Naive B cell (primary cell): Measurements from ENCODE around the gene STK39. TPM values are rescaled to one million over a fixed set of nuclear protein-coding genes. Genes with fewer than 3 reads are reported as not detected.
A peak's percentile ranks its signal among the peaks of the same experiment; 100 is the strongest.

Experiments used
- ATAC-seq, 2 donors: fragments of 150-1000 bp; cut with Tn5 transposase; 2 replicates each; pipeline ENCODE4 v1.10.0; 2021; ENCODE audit warnings: low read depth in 2 of 2, mild to moderate bottlenecking in 2 of 2, moderate library complexity in 2 of 2
- DNase-seq: peaks from one replicate; pipeline ENCODE4 v3.0.0; 2022
- H3K27ac Mint-ChIP-seq, 6 donors: one replicate each; pipeline ENCODE4 v1.8.0; 2020 to 2022; ENCODE audit warnings: mild to moderate bottlenecking in 6 of 6, mixed read lengths in 6 of 6, moderate library complexity in 5 of 6, inconsistent platforms in 2 of 6
- H3K27me3 Mint-ChIP-seq, 3 donors: one replicate each; pipeline ENCODE4 v1.8.0; 2021 to 2022; ENCODE audit warnings: mixed read lengths in 3 of 3, mild to moderate bottlenecking in 1 of 3
- H3K36me3 Mint-ChIP-seq, 2 donors: one replicate each; pipeline ENCODE4 v1.8.0; 2020 to 2022; ENCODE audit warnings: mixed read lengths in 2 of 2, inconsistent platforms in 1 of 2, mild to moderate bottlenecking in 1 of 2
- H3K4me1 Mint-ChIP-seq, 3 donors: one replicate each; pipeline ENCODE4 v1.8.0; 2020 to 2022; ENCODE audit warnings: mixed read lengths in 3 of 3, inconsistent platforms in 1 of 3, mild to moderate bottlenecking in 1 of 3, moderate library complexity in 1 of 3
- H3K4me3 Mint-ChIP-seq, 8 donors: one replicate each; pipeline ENCODE4 v1.8.0; 2020 to 2022; ENCODE audit warnings: mild to moderate bottlenecking in 8 of 8, mixed read lengths in 8 of 8, moderate library complexity in 8 of 8, inconsistent platforms in 2 of 8
- H3K9me3 Mint-ChIP-seq, 7 donors: one replicate each; pipeline ENCODE4 v1.8.0; 2020 to 2022; ENCODE audit warnings: mixed read lengths in 7 of 7, mild to moderate bottlenecking in 5 of 7, inconsistent platforms in 2 of 7, moderate library complexity in 1 of 7
- polyA plus RNA-seq, 6 donors: library from polyadenylated mRNA; unstranded; fragments of 300-500 nt; fragmentation: Illumina TruSeq; gene quantifications; one replicate each; pipeline ENCODE4 v1.2.3, GENCODE V29; 2021; ENCODE audit warnings: low read depth in 6 of 6

STK39 gene
- polyA plus RNA-seq, 6 donors from 2014 or later: 1.3 to 2.9 (median 1.5) TPM

DNA sequence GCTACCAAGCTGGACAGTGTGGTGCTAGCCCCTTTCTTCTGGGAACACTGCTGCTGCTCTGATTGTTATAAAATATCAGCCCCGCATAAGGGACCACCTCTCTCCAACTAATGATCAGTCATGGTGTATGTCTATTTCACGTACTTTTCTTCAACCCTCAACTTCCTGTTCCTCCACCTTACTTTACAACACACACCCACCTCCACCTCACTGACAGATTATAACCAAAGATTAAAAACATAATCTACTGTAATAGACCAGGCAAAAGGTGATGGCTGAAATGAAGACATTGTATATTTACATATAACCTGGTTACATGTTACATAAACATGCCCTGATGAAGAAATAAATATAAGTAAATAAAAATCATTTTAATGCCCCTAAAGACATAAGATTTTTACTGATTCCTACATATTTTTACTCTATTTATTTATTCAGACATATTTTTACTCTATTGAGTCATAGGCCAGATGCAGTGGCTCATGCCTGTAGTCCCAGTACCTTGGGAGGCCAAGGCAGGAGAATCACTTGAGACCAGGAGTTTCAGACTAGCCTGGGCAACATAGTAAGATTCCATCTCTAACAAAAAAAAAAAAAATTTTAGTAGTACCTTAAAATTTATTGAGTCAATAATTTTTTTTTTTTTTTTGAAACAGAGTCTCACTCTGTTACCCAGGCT lies 12.8 kb downstream of the STK39 start:
- DNase-seq: no peak
- no peaks in the 10 kb centered on the region for H3K27me3 Mint-ChIP-seq
- H3K4me1 Mint-ChIP-seq: peaks cover 0 to 6% (median 4%) of the 10 kb centered on the region in 3 donors
- no peak for ATAC-seq
- peak overlapping the region in 1 of 6 donors; percentile 55 for H3K27ac Mint-ChIP-seq
- H3K9me3 Mint-ChIP-seq: peaks cover 0 to 3% (median 0%) of the 10 kb centered on the region in 7 donors
- H3K36me3 Mint-ChIP-seq: no peaks in the 10 kb centered on the region
- no peak overlapping the region for H3K4me3 Mint-ChIP-seq

DNA sequence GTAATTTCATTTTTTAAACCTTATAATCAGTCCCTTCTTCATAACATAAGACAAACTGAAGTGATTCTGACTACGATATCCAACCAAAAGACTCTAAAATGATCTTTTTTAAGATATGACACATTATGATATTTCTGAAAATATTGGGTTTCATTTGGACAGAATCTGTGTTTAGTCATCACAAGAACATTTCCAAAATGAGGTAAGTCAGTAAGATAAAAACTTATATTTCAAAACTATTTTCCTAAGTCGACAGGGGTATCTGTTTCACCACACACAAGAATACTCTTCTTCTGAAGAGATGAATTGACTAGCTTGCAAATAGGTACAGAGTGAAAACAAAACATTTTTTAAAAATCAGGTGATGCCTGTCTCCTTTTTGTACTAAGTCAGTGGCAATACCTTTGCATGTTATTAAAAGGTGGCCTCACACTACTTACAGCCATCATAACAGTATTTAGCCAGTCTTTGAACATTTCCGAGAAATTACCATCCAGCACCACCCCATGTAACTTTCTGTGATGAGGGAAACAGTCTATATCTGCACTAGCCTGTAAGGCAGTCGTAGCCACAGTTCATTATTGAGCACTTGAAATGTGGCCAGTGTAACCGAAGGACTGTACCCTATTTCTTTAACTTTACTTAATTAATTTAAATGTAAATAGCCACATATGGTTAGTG lies 13.5 kb downstream of the STK39 start:
- H3K36me3 Mint-ChIP-seq: no peaks in the 10 kb centered on the region
- H3K4me3 Mint-ChIP-seq: no peak overlapping the region
- DNase-seq (no peak), ATAC-seq (no peak)
- H3K27me3 Mint-ChIP-seq: no peaks in the 10 kb centered on the region
- peak overlapping the region in 1 of 6 donors; percentile 55 for H3K27ac Mint-ChIP-seq
- H3K4me1 Mint-ChIP-seq: peaks cover 0 to 6% (median 4%) of the 10 kb centered on the region in 3 donors
- H3K9me3 Mint-ChIP-seq: peaks cover 0 to 3% (median 0%) of the 10 kb centered on the region in 7 donors

DNA sequence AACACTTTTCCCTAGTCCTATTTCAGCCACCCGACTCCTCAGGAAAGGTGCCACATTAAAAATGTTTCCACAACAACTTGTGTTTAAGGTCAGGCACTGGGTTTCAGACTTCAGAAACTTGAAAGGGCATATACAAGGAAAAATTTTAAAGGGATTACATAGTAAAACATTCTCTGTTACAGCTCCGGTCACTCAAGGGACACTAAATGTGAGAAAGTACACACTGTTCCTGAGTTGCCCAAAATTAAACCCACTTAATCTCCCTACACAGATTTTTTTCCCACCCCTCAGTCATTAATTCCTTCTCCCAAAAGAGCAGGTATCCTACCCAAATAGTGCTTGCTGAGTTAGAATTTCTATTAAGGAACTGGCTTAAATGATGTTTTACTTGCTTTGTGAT lies 14.2 kb downstream of the STK39 start:
- ATAC-seq (no peak), DNase-seq (no peak)
- Mint-ChIP-seq H3K27ac (no peak overlapping the region), H3K4me1 (peaks cover 0 to 6% (median 4%) of the 10 kb centered on the region in 3 donors), H3K27me3 (no peaks in the 10 kb centered on the region), H3K4me3 (no peak overlapping the region), H3K36me3 (no peaks in the 10 kb centered on the region), H3K9me3 (peaks cover 0 to 3% (median 0%) of the 10 kb centered on the region in 7 donors)

DNA sequence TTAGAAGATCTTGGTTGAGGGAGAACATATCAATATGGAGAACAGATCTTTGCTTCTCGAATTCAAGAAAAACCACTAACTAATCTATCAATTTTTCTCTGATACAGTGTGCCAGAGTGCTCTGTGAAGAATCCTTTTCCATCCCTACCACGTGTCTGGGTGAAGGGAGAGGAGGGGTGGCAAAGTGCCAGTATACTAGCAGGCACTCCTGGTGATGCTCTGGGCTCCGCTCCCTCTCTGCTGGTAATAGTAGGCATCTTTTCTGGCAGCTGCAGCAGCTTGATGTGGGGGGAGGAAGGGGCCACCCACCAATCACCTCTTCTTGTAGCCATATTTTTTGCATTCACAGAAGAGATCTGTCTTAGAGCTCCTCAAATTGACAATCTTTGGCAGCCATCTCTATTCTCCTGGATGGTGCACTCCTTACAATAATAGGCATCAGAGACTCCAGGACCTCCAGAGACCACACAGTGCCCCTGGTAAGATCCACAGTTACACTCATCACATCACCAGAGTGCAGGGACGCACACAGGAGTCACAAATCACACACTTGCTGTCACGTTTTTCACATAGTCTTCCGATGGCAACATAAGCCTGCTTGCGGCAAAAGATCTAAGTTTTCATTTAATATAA lies 15.7 kb downstream of the STK39 start:
- Mint-ChIP-seq H3K9me3 (peaks cover 0 to 3% (median 0%) of the 10 kb centered on the region in 7 donors), H3K4me3 (no peak overlapping the region), H3K27me3 (no peaks in the 10 kb centered on the region), H3K27ac (no peak overlapping the region), H3K36me3 (no peaks in the 10 kb centered on the region), H3K4me1 (peaks cover 0 to 6% (median 4%) of the 10 kb centered on the region in 3 donors)
- DNase-seq: no peak
- ATAC-seq: no peak

DNA sequence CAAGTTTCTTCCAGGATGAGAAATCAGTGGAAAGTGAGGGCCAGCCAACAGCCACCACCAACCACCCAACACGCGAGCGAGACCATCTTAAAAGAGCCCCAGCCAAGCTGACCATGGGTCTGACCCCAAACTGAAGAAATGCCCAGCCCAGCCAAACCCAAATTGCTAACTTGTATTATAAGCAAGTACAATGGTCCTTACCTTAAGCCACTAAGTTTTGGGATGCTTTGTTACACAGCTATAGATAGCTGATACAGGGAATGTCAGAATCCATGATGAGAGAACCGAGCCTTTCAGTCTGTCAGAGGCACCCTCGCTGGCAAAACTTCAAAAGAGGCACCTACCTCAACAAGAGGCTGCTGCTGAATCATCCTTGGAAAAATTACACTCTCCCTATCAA lies 17.0 kb downstream of the STK39 start:
- Mint-ChIP-seq H3K27ac (no peak overlapping the region), H3K4me1 (peaks cover 0 to 6% (median 4%) of the 10 kb centered on the region in 3 donors), H3K4me3 (no peak overlapping the region), H3K9me3 (peaks cover 0 to 3% (median 0%) of the 10 kb centered on the region in 7 donors), H3K36me3 (no peaks in the 10 kb centered on the region), H3K27me3 (no peaks in the 10 kb centered on the region)
- DNase-seq: no peak
- no peak for ATAC-seq

DNA sequence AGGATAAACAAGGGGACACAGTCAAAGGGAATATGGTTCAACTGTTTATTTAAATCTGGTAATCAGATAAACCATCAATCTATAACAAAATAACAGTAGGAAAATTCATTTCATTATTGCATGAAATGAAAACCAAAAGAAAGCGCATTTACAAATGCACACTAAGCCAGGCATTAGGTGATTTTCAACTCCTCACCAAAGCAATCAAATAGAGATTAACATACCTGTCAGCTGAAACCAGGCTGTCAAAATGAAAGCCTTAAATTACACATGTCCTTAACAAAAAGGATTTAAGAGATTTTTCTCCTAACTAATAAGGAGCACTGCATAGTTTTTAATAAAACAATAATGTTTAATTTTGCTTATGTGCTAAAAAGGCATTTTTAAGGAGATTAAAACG lies 23.0 kb downstream of the STK39 start:
- ATAC-seq: no peak
- Mint-ChIP-seq H3K36me3 (no peaks in the 10 kb centered on the region), H3K4me1 (peaks cover 0 to 3% (median 0%) of the 10 kb centered on the region in 3 donors), H3K9me3 (no peaks in the 10 kb centered on the region), H3K27me3 (no peaks in the 10 kb centered on the region), H3K27ac (no peak overlapping the region), H3K4me3 (no peak overlapping the region)
- no peak for DNase-seq

DNA sequence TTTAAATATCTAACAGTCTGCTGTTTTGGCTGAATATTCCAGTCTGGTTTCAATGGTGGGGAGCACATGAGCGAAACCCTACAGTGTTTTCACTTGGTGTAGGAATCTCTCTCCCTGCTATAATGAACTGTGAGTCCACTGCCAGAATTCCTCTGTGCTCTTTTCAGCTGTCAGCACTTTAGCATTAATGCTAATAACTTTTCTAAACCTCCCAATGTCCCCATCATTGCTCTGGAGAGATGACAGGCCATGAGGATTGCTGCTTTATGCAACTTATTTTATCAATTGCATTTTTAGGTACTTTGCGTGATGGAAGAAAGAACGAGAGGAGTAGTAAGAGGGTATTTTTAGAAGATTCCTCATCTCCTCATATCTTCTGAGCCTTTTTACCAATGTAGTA lies 25.3 kb downstream of the STK39 start:
- no peak overlapping the region for H3K4me3 Mint-ChIP-seq
- H3K9me3 Mint-ChIP-seq: no peaks in the 10 kb centered on the region
- no peaks in the 10 kb centered on the region for H3K27me3 Mint-ChIP-seq
- DNase-seq (no peak), ATAC-seq (no peak)
- H3K4me1 Mint-ChIP-seq: peaks cover 0 to 6% (median 0%) of the 10 kb centered on the region in 3 donors
- no peak overlapping the region for H3K27ac Mint-ChIP-seq
- no peaks in the 10 kb centered on the region for H3K36me3 Mint-ChIP-seq

DNA sequence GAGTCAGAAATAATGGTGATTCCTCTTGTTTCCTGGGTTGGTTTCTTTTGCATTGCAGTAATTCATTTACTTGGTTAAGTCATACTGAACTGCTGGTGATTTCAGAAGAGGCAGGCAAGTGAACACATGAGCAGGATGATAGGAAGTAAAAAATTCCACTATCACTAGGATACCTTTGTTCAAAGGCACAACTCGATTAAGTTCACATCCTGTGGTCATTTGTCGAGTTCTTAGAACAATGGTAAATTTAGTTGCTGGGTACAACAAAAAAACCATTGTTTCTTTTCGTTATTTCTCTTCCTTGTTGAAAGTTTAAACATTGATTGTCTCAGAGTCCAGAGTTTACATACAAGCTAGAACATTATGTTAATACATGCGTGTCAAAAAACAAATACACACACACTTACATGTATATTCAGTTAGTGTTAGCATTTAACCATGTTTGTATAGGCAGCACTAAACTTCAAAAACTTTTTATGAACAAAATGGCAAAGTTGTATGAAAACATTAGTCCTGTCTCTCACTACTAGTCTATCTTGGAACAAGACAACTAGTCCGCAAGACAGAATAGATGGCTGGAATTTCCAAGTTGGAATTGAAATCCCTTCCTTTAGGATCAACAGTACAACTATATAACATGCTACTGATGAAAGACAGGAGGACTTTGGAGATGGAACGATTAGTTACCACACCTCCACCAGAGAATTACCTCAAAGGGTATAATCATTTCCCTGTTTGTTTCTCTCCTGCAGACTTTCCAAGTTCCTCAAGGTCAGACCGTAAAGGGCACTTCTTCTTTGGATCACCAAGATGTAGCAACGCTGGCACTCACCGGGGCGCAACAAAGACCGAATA lies 26.2 kb downstream of the STK39 start:
- Mint-ChIP-seq H3K4me1 (peaks cover 0 to 6% (median 0%) of the 10 kb centered on the region in 3 donors), H3K4me3 (no peak overlapping the region), H3K27ac (peak overlapping the region in 1 of 6 donors; percentile 51), H3K9me3 (no peaks in the 10 kb centered on the region), H3K36me3 (no peaks in the 10 kb centered on the region), H3K27me3 (no peaks in the 10 kb centered on the region)
- DNase-seq: no peak
- no peak for ATAC-seq

DNA sequence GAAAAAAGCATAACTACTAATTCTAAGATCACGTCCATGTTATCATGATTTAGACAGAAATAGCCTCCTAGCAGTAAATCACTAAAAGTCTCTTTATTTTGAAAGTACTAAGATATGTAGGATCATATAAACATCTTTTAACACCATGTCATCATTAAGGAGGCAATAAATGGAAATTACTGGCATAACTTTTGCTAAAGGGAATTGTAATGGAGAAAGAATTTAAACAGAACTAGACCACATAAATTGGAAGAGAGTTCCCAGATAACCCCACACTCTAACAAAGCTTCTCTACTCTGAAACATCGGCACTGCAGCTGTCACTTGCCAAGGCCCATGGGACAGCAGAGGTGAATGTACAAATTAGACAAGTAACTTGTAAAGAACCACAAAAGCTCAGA lies 29.5 kb downstream of the STK39 start:
- Mint-ChIP-seq H3K4me1 (peaks cover under 1 to 6% (median 3%) of the 10 kb centered on the region in 3 donors), H3K4me3 (no peak overlapping the region), H3K36me3 (no peaks in the 10 kb centered on the region), H3K27me3 (no peaks in the 10 kb centered on the region), H3K9me3 (no peaks in the 10 kb centered on the region), H3K27ac (no peak overlapping the region)
- no peak for ATAC-seq
- no peak for DNase-seq

DNA sequence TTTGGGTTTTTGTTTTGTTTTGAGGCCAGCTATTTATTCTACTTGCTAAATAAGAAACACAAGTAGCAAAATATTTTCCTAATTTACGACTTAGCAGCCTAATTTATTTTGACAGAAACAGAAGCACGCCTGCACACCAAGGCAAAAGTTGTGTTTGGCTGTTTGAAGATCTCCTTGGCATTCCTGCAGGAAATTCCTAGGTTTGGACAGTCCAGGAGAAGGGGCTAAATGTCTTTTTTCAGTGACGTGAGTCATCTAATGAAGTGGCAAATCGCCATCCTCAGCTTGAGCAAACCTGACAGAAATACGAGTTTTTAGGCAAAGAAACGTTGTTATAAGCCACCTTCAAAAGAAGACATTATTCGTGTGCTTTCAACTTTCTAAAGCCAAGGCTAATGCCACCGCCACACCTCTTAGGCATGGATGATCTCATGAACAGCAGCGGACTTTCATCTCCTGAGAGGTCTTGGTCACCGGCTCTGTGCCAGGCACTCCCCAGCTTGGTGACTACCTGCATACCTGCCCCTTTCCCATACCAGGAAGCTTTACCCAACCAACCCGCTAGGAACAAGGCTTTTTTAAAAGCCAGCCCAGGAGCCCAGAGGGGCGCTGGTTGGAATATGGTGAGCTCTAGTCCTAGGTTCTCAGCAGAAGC lies 30.9 kb downstream of the STK39 start:
- no peak for DNase-seq
- H3K27ac Mint-ChIP-seq: no peak overlapping the region
- ATAC-seq: no peak

DNA sequence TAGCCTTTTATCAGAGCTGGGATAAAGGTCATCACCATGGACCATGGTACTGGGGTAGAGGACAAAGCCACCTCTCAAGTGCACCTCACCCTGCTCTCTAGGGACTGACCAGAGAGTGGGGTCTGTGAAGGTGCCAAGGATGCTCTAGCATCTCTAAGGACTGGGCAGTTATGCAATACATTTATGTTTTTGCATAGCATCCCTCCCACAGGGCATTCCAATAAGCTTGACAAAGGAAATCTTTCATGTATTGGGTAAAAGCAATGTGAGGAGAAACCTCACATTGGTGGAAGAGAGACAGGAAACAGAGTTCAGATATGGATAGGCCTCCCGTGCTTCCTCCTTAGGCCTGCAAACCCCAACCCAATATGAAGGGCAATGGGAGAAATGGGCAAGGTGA lies 31.6 kb downstream of the STK39 start:
- Mint-ChIP-seq H3K27ac (no peak overlapping the region), H3K4me1 (peaks cover 15 to 24% (median 22%) of the 10 kb centered on the region in 3 donors), H3K4me3 (no peak overlapping the region), H3K9me3 (no peaks in the 10 kb centered on the region), H3K27me3 (no peaks in the 10 kb centered on the region), H3K36me3 (no peaks in the 10 kb centered on the region)
- no peak for ATAC-seq
- DNase-seq: no peak

More for the DNA sequence above, 30.9 kb downstream of the STK39 start:
- no peaks in the 10 kb centered on the region for H3K9me3 Mint-ChIP-seq
- no peaks in the 10 kb centered on the region for H3K36me3 Mint-ChIP-seq
- no peak overlapping the region for H3K4me3 Mint-ChIP-seq
- H3K27me3 Mint-ChIP-seq: no peaks in the 10 kb centered on the region
- peaks cover 11 to 17% (median 15%) of the 10 kb centered on the region in 3 donors for H3K4me1 Mint-ChIP-seq

DNA sequence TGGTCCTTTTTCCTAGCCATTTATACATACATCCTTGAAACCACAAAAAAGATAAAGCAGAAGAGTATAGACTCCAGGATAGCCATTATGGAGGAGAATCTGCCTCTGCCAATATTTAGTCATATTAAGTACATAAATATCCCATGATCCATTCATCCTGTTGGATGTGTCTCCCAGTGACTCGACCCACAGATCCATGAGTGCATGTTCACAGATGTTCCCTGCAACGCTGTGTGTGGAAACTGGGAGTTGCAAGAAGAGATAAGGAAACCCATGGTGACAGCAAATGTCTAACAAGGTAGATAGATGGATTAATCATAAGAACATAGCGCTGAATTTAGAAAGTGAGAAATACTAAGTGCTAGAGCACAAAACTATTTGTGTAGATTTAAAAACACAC lies 34.5 kb downstream of the STK39 start:
- no peak for ATAC-seq
- H3K4me3 Mint-ChIP-seq: no peak overlapping the region
- no peaks in the 10 kb centered on the region for H3K36me3 Mint-ChIP-seq
- no peak for DNase-seq
- peaks cover 9 to 37% (median 34%) of the 10 kb centered on the region in 3 donors for H3K4me1 Mint-ChIP-seq
- H3K27ac Mint-ChIP-seq: no peak overlapping the region
- H3K27me3 Mint-ChIP-seq: no peaks in the 10 kb centered on the region
- H3K9me3 Mint-ChIP-seq: no peaks in the 10 kb centered on the region

DNA sequence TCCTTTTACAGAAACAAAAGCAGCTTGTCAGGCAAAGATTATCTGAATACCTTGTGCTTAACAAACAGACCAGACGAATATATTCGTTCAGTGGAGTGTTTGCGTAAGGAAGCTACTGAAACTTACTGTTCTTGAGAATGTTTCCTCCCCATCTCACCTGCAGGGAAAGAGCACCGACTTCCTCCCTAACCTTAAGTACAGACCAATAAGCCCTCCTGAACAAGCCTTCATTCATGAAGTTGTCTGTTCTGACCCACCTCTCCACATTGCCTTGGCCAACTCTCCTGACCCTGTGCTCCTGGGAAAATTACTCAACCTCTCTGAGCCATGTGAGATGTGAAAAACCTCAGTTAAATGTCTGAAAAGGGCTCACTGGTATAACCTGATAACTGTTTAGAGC lies 35.2 kb downstream of the STK39 start:
- Mint-ChIP-seq H3K36me3 (no peaks in the 10 kb centered on the region), H3K27me3 (no peaks in the 10 kb centered on the region), H3K9me3 (no peaks in the 10 kb centered on the region), H3K4me1 (peaks cover 12 to 37% (median 35%) of the 10 kb centered on the region in 3 donors), H3K27ac (peak overlapping the region in 2 of 6 donors; percentile 6 to 57), H3K4me3 (peak overlapping the region in 1 of 8 donors; percentile 39)
- no peak for DNase-seq
- no peak for ATAC-seq
